IMR-90 (cell line): ENCODE results near the gene CCNQ.

Experiments used
- CHD1 ChIP-seq: IDR thresholded peaks from 2 replicates; pipeline ENCODE4 v1.6.1; 2012; ENCODE audit warnings: low read depth, low read length, improper control_type of control experiment
- MXI1 ChIP-seq: IDR thresholded peaks from 2 replicates; pipeline ENCODE4 v1.6.1; 2012; ENCODE audit warnings: low read depth, mild to moderate bottlenecking, low read length, moderate library complexity, borderline replicate concordance
- NFE2L2 ChIP-seq: fragments of 150-350 bp; IDR thresholded peaks from 2 replicates; pipeline ENCODE4 v1.6.1; 2016; ENCODE audit warnings: low read depth, mild to moderate bottlenecking, low read length
- POLR2A ChIP-seq: IDR thresholded peaks from 2 replicates; pipeline ENCODE4 v1.6.1; 2012; ENCODE audit warnings: mild to moderate bottlenecking, low read depth, low read length
- RCOR1 ChIP-seq: IDR thresholded peaks from 2 replicates; pipeline ENCODE4 v1.6.1; 2012; ENCODE audit warnings: mild to moderate bottlenecking, low read length, improper control_type of control experiment; ENCODE audit not compliant: insufficient replicate concordance
- SMC3 ChIP-seq: fragments of 150-350 bp; IDR thresholded peaks from 2 replicates; pipeline ENCODE4 v1.6.1; 2016; ENCODE audit warnings: low read depth, mild to moderate bottlenecking, antibody characterized with exemption, low read length, moderate library complexity
- TF ChIP-seq, protein P1 (sequence below): conservative IDR thresholded peaks from 2 replicates; pipeline ENCODE4 v1.5.1; 2012; ENCODE audit warnings: mild to moderate bottlenecking, low read depth, low read length, improper control_type of control experiment
- TF ChIP-seq, protein P2 (sequence below): fragments of 150-350 bp; IDR thresholded peaks from 2 replicates; pipeline ENCODE4 v1.6.1; 2017; ENCODE audit warnings: mild to moderate bottlenecking, antibody characterized with exemption, low read length, low read depth

DNA sequence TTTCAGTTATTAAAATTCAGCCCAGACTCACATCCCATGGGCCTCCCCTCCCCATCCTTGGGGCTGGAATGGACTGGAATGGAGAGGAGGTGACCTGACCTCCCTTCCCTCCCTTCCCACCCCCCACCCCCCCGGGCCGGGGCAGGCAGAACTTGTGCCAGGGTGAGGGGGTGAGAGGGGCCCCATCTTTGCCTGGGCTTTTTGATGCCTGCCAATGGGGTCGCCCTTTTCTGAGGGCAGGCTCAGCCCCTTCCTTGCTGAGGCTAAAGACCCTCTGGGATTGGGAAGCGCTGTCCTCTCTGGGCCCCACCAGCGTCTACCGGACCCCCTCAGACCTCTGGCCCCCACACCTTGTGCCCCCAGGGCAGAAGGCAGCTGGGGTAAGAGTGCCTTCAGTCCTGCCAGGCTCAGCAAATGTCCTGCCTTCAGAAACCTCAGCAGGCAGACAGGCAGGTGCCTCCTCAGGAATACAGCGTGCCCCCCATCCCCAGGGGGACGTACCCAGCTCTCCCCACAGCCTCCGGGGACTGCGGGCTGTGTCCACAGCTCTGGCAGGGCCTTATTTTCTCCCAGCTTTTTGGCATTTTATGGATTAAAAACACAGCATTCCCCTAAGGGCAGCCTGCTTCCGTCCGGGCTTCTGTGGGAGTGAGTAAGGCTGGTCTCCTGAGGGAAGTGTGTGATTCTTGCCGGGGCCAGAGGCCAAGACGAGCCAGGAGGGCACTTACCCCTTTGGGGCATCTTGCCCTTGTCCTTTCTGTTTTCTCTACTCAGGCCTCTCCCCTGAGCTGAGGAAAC is 12.6 kb upstream of the CCNQ start:
- TF ChIP-seq, protein P1, sequence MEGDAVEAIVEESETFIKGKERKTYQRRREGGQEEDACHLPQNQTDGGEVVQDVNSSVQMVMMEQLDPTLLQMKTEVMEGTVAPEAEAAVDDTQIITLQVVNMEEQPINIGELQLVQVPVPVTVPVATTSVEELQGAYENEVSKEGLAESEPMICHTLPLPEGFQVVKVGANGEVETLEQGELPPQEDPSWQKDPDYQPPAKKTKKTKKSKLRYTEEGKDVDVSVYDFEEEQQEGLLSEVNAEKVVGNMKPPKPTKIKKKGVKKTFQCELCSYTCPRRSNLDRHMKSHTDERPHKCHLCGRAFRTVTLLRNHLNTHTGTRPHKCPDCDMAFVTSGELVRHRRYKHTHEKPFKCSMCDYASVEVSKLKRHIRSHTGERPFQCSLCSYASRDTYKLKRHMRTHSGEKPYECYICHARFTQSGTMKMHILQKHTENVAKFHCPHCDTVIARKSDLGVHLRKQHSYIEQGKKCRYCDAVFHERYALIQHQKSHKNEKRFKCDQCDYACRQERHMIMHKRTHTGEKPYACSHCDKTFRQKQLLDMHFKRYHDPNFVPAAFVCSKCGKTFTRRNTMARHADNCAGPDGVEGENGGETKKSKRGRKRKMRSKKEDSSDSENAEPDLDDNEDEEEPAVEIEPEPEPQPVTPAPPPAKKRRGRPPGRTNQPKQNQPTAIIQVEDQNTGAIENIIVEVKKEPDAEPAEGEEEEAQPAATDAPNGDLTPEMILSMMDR: no peak
- no peak for TF ChIP-seq MXI1
- TF ChIP-seq CHD1: no peak
- TF ChIP-seq SMC3: no peak
- TF ChIP-seq NFE2L2: no peak
- no peak for TF ChIP-seq POLR2A
- TF ChIP-seq, protein P2, sequence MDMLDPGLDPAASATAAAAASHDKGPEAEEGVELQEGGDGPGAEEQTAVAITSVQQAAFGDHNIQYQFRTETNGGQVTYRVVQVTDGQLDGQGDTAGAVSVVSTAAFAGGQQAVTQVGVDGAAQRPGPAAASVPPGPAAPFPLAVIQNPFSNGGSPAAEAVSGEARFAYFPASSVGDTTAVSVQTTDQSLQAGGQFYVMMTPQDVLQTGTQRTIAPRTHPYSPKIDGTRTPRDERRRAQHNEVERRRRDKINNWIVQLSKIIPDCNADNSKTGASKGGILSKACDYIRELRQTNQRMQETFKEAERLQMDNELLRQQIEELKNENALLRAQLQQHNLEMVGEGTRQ: no peak
- TF ChIP-seq RCOR1: no peak
